GM19324 (cell line): ENCODE measurements around the gene VMP1.

Experiments
- ATAC-seq: cut with Tn5 transposase; IDR thresholded peaks from one replicate; pipeline ENCODE4 v1.9.1; 2021; ENCODE audit warnings: mild to moderate bottlenecking, moderate library complexity; ENCODE audit not compliant: unreplicated experiment, low FRiP score

Gene VMP1

DNA sequence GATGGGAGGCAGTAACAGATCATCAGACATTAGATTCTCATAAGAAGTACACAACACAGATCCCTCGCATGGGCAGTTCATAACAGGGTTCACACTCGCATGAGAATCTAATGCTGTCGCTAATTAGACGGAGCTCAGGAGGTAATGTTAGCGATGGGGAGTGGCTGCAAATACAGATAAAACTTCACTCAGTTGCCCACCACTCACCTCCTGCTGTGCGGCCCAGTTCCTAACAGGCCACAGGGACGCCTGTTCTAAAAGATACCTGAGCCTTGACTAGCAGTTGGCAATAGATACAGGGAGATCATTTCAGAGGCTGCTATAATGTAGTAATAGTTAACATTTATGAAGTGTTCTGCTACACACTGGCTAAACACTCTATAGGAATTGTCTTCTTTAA, 5.2 kb upstream of the VMP1 start:
- no peak for ATAC-seq

DNA sequence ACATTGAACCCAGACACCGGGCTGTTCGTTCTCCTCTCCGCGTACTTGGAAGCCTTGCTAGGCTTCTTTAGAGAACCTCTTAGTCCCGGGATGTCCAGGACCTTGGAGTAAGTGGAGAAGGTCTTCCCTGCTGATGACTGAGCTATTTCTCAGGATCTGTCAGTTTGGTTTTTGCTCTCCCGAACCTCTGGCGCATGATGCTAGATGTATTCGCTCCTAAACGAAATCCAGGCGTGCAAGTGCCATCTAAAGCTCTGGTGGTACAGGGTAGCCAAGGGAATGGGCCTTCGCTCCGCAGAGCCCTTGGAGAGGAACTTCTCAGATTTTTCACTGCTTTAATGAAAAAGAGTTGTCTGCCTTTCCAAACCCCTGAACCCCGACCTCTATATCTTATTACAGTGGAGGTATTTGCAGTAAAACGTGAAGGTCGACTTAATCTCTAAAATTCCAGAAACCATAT, 547 bp downstream of the VMP1 start:
- ATAC-seq: peak; percentile 17

- no peak for ATAC-seq
Observed at GRCh38 chr17:59711936-59712335, 4.5 kb downstream of the VMP1 start.

- ATAC-seq: no peak
Observed at GRCh38 chr17:59712862-59713261, 5.4 kb downstream of the VMP1 start.

DNA sequence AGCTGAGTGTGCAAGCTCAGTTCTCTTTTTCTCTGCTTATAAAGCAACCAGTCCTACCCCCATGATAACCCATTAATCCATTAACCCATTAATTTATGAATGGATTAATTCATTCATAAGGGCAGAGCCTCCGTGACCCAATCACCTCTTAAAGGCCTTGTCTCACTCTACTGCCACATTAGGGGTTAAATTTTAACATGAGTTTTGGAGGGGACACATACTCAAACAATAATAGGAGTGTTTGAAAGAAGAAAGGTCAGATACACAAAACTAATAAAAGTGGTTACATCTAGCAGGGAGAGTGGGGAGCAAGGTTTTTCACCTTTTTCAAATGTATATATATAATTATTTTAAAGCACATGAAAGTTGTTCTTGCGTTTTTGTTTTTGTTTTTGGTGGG, 6.8 kb downstream of the VMP1 start:
- ATAC-seq: no peak

- no peak for ATAC-seq
Observed at GRCh38 chr17:59716427-59716826, 9.0 kb downstream of the VMP1 start.

- ATAC-seq: no peak
Observed at GRCh38 chr17:59719526-59719925, 12.1 kb downstream of the VMP1 start.

DNA sequence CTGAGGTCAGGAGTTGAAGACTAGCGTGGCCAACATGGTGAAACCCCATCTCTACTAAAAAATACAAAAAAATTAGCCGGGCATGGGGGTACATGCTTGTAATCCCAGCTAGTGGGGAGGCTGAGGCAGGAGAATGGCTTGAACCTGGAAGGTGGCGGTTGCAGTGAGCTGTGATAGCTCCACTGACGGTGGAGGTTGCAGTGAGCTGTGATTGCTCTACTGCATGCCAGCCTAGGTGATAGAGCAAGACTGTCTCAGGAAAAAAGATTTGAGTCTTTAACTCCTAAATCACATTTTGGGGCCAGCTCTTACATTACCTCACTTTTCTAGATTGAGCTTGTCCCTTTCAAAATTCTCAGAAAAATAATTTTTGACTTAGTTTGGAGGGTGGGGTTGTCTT, 15.2 kb downstream of the VMP1 start:
- no peak for ATAC-seq

DNA sequence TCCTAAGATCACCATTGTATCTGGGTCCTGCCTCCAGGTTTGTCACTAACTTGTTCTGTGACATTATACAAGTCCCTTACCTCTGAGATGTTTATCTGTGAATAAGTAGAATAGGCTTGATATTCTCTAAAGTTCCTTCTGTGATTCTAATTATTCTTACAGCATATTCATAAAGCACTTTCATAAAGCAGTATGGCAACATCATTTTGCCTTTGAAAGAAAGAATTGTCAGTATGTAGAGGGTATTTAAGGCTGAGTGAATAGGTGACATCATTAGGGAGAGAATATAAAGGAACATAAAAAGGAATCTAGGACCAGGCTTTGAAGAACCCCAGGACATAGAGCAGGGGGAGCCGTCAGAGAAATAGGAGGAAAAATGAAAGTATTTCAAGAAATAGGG, 15.6 kb downstream of the VMP1 start:
- no peak for ATAC-seq

DNA sequence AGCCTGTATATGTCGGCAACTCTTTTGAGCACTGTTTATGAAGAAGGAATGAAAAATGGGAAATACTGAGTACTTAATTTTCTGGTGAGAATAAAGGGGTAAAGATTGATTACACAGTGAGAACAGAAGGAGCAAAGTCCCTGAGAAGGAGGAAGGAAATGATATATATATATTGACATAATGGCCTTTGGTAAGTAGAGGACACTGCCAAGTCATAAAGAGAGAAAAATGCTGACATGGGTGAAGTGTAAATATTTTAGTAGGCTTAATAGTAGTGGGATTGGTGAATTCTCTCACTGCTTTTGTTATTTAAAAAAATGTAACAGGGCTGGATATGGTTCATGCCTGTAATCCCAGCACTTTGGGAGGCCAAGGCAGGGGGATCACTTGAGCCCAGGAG, 16.2 kb downstream of the VMP1 start:
- ATAC-seq: no peak

- no peak for ATAC-seq
Observed at GRCh38 chr17:59725691-59726090, 18.2 kb downstream of the VMP1 start.

DNA sequence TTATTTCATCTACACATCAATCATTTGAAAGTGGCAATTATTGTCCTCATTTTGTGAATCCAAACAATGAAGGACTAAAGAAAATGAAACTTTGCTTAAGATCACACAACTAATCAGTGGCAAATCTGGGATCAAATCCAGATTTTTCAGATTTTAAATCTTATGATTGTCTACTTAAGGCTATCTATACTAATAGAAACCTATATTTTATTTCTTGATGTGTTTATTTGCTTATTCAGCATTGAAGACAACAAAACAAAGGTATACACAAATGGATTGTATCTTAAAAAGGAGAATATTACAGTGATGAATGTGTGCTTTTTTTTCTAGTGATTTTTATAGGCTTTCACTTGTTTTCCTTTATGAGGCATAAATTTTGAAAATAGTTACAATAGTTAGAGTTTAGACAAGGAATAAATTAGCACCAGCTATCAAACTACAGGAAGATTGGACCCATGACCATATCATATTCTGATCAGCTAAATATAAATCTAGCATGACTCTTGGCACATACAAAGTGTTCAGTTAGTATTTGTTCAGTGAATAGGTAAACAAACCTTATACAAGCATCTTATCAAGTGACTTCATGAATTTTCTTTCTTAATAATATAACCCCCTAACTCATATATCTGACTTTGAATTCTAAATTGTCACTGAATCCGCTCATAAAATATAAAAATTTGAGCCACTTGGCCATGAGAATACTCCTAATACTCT, 20.5 kb downstream of the VMP1 start:
- ATAC-seq: no peak

GRCh38 chr17:59730268-59730834, 22.9 kb downstream of the VMP1 start:
- no peak for ATAC-seq

DNA sequence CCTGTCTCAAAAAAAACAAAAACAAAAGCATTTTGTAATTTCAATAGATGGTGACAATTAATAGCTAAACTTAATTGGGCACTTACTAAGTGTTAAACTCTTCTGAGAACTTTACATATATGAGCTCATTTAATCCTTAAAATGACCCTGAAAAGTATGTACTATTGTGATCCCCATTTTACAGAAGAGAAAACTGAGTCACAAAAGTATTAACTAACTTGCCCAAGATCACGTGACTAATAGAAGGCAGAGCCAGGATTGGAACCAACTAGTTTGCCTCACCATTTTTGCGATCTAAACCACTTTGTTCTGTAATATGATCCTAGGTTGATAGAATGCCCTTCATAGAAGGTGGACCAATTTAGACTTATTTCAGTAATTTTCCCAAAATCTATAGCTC, 26.2 kb downstream of the VMP1 start:
- ATAC-seq: no peak

- ATAC-seq: no peak
Observed at GRCh38 chr17:59734226-59734625, 26.8 kb downstream of the VMP1 start.

DNA sequence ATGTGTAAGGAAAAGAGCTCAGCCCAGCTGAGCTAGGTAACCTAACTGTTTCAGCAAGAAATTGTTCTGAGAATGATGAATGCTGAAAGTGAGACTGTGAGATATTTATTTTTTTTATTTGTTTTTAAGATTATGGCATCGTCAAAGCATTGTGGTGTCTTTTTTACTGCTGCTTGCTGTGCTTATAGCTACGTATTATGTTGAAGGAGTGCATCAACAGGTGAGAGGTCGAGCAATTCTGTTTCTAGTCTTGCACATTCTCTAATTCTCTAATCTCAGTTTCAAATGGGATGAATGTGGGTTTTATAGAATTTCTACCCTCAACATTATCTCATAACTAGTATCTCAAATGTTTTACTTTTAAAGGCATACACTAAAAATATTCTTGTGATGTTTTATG, 29.9 kb downstream of the VMP1 start:
- no peak for ATAC-seq

DNA sequence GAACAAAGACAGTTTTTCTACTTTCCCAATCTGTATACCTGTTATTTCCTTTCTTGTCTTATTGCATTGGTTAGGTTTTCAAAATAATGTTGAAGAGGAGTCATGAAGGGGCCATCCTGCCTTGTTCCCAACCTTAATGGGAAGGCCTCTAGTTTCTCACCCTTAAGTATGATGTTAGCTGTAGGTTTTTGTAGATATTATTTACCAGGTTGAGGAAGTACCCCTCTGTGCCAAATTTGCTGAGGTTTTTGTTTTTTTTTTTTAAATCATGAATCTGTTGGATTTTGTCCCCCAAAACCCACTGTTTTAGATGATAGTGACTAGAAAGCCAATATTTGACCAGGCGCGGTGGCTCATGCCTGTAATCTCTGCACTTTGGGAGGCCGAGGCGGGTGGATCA, 36.4 kb downstream of the VMP1 start:
- ATAC-seq: no peak

- ATAC-seq: no peak
Observed at GRCh38 chr17:59745040-59745439, 37.6 kb downstream of the VMP1 start.

DNA sequence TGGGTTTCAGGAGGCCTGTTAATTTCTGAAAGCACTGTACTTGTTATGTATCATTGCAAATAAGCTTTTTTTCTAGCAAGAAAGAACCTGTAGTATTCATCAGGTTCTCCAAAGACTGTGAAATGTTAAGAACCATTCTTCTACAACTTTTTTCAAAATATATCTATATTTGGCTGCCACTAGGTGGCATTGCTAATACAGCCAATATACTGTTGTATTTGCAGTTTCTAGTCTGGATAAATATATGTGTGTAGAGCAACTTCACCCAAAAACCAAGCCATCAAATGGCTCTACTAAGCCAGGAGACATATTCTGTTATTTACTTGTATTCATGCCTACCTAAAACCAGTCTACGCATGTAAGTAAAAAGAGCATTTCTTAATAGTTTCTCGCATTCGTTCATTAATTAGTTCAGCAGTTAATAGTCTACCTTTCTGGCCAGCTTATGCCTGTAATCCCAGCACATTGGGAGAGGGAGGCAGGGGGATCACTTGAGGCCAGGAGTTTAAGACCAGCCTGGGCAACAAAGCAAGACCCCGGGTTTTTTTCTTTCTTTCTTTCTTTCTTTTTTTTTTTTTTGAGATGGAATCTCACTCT, 39.5 kb downstream of the VMP1 start:
- ATAC-seq: no peak

DNA sequence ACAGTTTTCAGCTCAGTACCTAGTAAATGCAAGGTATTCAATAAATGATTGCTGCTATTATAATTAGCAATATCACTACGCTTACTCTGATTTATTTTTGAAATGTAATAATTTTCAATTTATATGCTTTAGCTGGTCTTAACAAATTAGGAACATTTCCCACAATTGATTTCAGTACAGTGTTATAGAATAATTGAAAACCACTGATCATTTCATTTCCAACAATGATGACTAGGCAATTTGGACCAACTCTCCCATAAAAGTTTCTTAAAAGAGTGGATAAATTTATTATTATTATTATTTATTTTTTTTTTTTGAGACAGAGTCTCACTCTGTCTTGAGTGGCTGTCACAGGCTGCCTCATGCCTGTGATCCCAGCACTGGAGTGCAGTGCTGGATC, 41.1 kb downstream of the VMP1 start:
- ATAC-seq: no peak

DNA sequence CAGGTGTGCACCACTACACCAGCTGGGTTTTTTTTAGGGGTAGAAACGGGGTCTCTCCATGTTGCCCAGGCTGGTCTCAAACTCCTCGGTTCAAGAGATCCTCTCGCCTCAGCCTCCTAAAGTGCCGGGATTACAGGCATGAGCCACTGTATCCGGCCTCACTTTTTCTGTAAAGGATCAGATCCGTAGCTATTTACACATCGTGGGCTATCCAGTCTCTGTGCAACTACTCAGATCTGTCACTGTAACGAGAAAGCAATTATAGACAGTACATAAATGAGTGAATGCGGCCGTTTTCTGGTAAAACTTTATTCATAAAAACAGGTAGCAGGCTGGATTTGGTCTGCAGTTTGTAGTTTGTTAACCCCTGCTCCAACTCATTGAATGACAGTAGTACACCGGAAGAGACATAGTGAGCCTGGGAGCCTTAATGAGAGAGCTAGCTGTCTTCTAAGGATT, 44.5 kb downstream of the VMP1 start:
- ATAC-seq: no peak

GRCh38 chr17:59752446-59752845, 45.0 kb downstream of the VMP1 start:
- no peak for ATAC-seq
